Coronary artery (tissue), 2 donors: Measurements from ENCODE around the gene IL7R.

ENCODE experiments used
- DNase-seq: peaks from one replicate; pipeline ENCODE4 v3.0.0-alpha.2; 2017; ENCODE audit warnings: low spot score
- H3K27ac ChIP-seq, 2 donors: fragments of 200-600 bp; sonication (generic); one replicate each; pipeline ENCODE4 v1.5.1; 2016 to 2019
- H3K4me3 ChIP-seq: fragments of 200-600 bp; sonication (generic); 2 replicates; pipeline ENCODE4 v1.5.1; 2016; ENCODE audit warnings: mild to moderate bottlenecking, moderate library complexity
- CTCF ChIP-seq: fragments of 200-600 bp; sonication (generic); IDR thresholded peaks from one replicate; pipeline ENCODE4 v1.5.1; 2019; ENCODE audit warnings: antibody characterized with exemption

IL7R gene, protein sequence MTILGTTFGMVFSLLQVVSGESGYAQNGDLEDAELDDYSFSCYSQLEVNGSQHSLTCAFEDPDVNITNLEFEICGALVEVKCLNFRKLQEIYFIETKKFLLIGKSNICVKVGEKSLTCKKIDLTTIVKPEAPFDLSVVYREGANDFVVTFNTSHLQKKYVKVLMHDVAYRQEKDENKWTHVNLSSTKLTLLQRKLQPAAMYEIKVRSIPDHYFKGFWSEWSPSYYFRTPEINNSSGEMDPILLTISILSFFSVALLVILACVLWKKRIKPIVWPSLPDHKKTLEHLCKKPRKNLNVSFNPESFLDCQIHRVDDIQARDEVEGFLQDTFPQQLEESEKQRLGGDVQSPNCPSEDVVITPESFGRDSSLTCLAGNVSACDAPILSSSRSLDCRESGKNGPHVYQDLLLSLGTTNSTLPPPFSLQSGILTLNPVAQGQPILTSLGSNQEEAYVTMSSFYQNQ

GRCh38 chr5:35856765-35857351, at the start of gene IL7R:
TSS of gene IL7R (plus strand) at chr5:35856891. CDS start at chr5:35856978, 87 bp downstream.
- DNase-seq = no peak
- TF ChIP-seq CTCF = no peak
- Histone ChIP-seq H3K27ac (no peak within 1 kb of the TSS), H3K4me3 (no peak within 1 kb of the TSS)

GRCh38 chr5:35810601-35811000, 46.1 kb upstream of the IL7R start:
- Histone ChIP-seq H3K27ac (no peak overlapping the region), H3K4me3 (no peak overlapping the region)
- DNase-seq = no peak
- TF ChIP-seq CTCF = no peak

DNA sequence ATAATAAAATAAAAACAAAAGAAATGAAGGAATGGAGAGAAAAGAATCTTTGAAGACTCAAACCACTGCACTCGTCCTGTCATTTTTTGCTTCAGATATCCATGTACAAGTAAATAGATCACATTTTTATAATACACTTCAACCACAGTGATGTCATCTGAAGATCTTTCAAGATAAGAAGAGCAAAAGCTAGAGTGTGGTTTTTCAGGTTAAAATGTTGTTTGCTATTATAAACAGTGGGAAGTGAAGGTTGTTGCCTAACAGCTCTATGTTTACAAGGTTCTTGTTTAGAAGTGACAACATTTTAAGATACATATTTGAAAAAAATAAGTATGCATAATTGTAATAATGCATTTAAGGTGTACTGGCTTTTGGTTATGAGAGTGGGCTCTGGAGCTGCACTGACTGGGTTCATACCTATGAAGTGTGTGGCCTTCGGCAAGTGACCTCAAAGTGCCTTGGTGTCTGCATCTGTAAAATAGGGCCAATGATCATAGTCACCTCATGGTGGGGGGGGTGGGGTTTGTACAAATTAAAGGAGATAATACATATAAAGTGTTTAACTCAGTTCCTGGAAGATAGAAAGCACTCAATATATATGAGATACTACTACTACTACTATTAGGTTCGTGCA, 45.5 kb upstream of the IL7R start:
- Histone ChIP-seq H3K27ac (no peak overlapping the region), H3K4me3 (no peak overlapping the region)
- no peak for TF ChIP-seq CTCF
- DNase-seq = no peak

DNA sequence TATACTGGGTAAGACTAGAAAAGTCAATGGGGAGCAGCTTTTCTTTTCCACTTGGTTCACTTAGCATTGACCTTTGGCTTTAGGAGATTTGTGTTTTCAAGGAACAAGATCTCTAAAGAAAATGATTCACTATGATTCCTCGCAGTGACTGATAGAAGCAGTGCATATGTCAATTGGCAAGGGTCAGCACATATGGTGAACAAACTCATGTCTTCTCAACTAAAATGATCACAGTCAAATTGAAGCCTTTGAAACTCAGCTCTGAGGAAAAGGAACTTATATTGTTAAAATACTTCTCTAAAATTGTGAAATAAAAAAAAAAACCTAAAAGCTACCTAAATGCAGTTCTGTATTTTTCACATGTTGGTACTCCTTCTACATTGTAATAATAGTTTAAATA, 43.2 kb upstream of the IL7R start:
- no peak for TF ChIP-seq CTCF
- H3K4me3 ChIP-seq = no peak overlapping the region
- no peak for DNase-seq
- H3K27ac ChIP-seq = no peak overlapping the region

- no peak for TF ChIP-seq CTCF
- no peak overlapping the region for H3K4me3 ChIP-seq
- H3K27ac ChIP-seq = no peak overlapping the region
- no peak for DNase-seq
Measured at GRCh38 chr5:35815089-35815936, 41.4 kb upstream of the IL7R start.

DNA sequence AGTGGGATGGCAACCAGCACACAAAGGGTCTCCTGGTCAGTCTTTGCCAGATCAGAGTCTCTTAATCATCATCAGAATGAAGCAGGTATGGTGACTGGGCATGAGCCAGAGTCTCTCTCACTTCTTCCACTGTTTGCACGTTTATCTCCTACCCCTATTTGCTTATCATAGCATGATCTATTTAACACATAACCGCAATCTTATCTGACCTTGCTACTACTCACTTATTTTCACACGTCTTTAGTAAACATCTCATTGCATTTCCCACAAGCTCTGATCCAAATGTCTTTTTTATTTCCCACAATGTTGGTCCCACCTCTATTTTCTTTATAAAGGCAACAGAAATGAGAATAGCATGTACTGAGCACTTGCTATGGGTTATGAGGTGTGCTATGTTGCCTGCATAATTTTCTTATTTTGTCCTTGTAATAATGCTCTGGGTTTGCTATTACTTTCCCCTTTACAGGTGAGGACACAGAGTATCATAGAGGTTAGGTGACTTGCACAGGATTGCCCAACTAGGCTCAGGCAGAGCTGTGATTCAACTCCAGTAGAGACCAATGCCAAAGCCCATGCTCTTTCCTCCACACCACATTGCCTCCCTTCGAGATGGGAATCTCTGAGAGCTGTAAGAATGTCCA, 39.7 kb upstream of the IL7R start:
- Histone ChIP-seq H3K27ac (no peak overlapping the region), H3K4me3 (no peak overlapping the region)
- no peak for DNase-seq
- no peak for TF ChIP-seq CTCF
